HepG2 (cell line): ENCODE data around the gene NRG4. TPM values are rescaled to one million over a fixed set of nuclear protein-coding genes. Genes with fewer than 3 reads are reported as not detected.

Source experiments
- ATAC-seq: fragments of 200-7000 bp; cut with Tn5 transposase; 3 replicates; pipeline ENCODE4 v1.9.1; 2020; ENCODE audit warnings: mild to moderate bottlenecking, moderate library complexity
- BruUV-seq: library from RNA; stranded (reverse); fragments of 400-500 nt; replicated peaks from 2 replicates; lab custom pipeline; 2021; lab: Mats Ljungman, UMichigan
- CTCF ChIA-PET: fragments of 300-600 bp; formaldehyde crosslinking; extraction: SDS; loops from one replicate; lab custom pipeline; 2021; ENCODE audit warnings: low total read pairs, inconsistent platforms, low intra/inter-chr PET ratio; lab: Yijun Ruan, JAX
- POLR2A ChIA-PET: fragments of 350-600 bp; sonication (Branson Sonifier 250); formaldehyde crosslinking; loops from one replicate; lab custom pipeline; 2020; ENCODE audit warnings: antibody characterized with exemption, inconsistent platforms; lab: Yijun Ruan, JAX
- DNase-seq: peaks from one replicate; pipeline ENCODE4 v3.0.0-alpha.2; 2015; ENCODE audit warnings: low spot score
- FAIRE-seq: peaks from 3 replicates; lab custom pipeline; 2011; peaks lifted over from hg19 to GRCh38; lab: Jason Lieb, UNC
- H2AFZ ChIP-seq: one replicate; pipeline ENCODE4 v1.6.1; 2011; ENCODE audit warnings: low read length, inconsistent platforms
- H3K27ac ChIP-seq: fragments of 300-600 bp; 3 replicates; pipeline ENCODE4 v1.8.0; 2011; ENCODE audit warnings: mixed run types, mild to moderate bottlenecking, mixed read lengths, low read length, inconsistent platforms; ENCODE audit not compliant: insufficient read depth; ENCODE audit errors: extremely low read length
- H3K27me3 ChIP-seq, 2 experiments: fragments of 200-600 bp in 1 of 2; 2 replicates in 1 of 2; 3 replicates in 1 of 2; pipeline versions ENCODE4 v1.6.0 to v1.8.0; 2011; ENCODE audit warnings: low read length in 2 of 2, mild to moderate bottlenecking in 2 of 2, moderate library complexity in 2 of 2, inconsistent platforms in 1 of 2; ENCODE audit not compliant: insufficient read depth in 2 of 2, control insufficient read depth in 1 of 2
- H3K36me3 ChIP-seq, 2 experiments: fragments of 200-600 bp in 1 of 2; replicated peaks in 1 of 2; 2 replicates in 1 of 2; 3 replicates in 1 of 2; pipeline versions ENCODE4 v1.5.1 to v1.8.0; 2011; ENCODE audit warnings: low read length in 2 of 2, inconsistent platforms in 1 of 2; ENCODE audit not compliant: insufficient read depth in 2 of 2, control insufficient read depth in 1 of 2
- H3K4me1 ChIP-seq: 2 replicates; pipeline ENCODE4 v1.5.1; 2012; ENCODE audit warnings: low read length, inconsistent platforms; ENCODE audit not compliant: insufficient read depth
- H3K4me2 ChIP-seq: 2 replicates; pipeline ENCODE4 v1.6.0; 2011; ENCODE audit warnings: low read depth, low read length, inconsistent platforms
- H3K4me3 ChIP-seq, 3 experiments: fragments of 200-600 bp in 1 of 3; sonication (generic), shearing (Covaris generic) in 1 of 3; replicated peaks in 1 of 3; 2 replicates each; pipeline ENCODE4 v1.5.1; 2011 to 2016; ENCODE audit warnings: low read length in 3 of 3, inconsistent platforms in 2 of 3, low read depth in 2 of 3, mild to moderate bottlenecking in 2 of 3, control low read depth in 1 of 3, mixed read lengths in 1 of 3; ENCODE audit not compliant: insufficient read depth in 1 of 3
- H3K79me2 ChIP-seq: one replicate; pipeline ENCODE4 v1.6.1; 2011; ENCODE audit warnings: low read length, inconsistent platforms; ENCODE audit not compliant: insufficient read depth
- H3K9ac ChIP-seq: 2 replicates; pipeline ENCODE4 v1.6.0; 2011; ENCODE audit warnings: mild to moderate bottlenecking, low read depth, low read length, inconsistent platforms; ENCODE audit not compliant: insufficient read depth
- H3K9me3 ChIP-seq: 2 replicates; pipeline ENCODE4 v1.5.1; 2012; ENCODE audit warnings: mild to moderate bottlenecking, low read length
- H4K20me1 ChIP-seq: 2 replicates; pipeline ENCODE4 v1.6.0; 2011; ENCODE audit warnings: inconsistent platforms, mild to moderate bottlenecking, low read length, moderate library complexity; ENCODE audit not compliant: insufficient read depth
- EZH2 ChIP-seq: conservative IDR thresholded peaks from 2 replicates; pipeline ENCODE4 v1.6.1; 2012; ENCODE audit warnings: mild to moderate bottlenecking, low read depth, low read length, moderate library complexity
- FOXA1 ChIP-seq, 2 experiments: fragments of 450-650 bp in 1 of 2; sonication (generic) in 1 of 2; formaldehyde crosslinking in 1 of 2; IDR thresholded peaks; 2 replicates each; pipeline versions ENCODE4 v1.4.0 to v1.6.1; 2016 to 2020; ENCODE audit warnings: missing genetic modification reagents in 1 of 2
- GATAD1 ChIP-seq: IDR thresholded peaks from 2 replicates; pipeline ENCODE4 v1.6.1; 2016; ENCODE audit warnings: missing genetic modification reagents, missing compliant biosample characterization
- MEF2D ChIP-seq: sonication (generic); formaldehyde crosslinking; IDR thresholded peaks from 2 replicates; pipeline ENCODE4 v1.5.1; 2020; ENCODE audit warnings: mild to moderate bottlenecking, missing genetic modification reagents
- SAFB2 ChIP-seq: sonication (generic); formaldehyde crosslinking; IDR thresholded peaks from 2 replicates; pipeline ENCODE4 v1.5.1; 2020; ENCODE audit warnings: missing genetic modification reagents, low read depth, mild to moderate bottlenecking, borderline replicate concordance
- SOX5 ChIP-seq: IDR thresholded peaks from 2 replicates; pipeline ENCODE4 v1.6.1; 2016; ENCODE audit warnings: borderline replicate concordance
- ZFAT ChIP-seq: sonication (generic); formaldehyde crosslinking; conservative IDR thresholded peaks from 2 replicates; pipeline ENCODE4 v1.8.1; 2023; ENCODE audit warnings: missing genetic modification reagents, inconsistent platforms
- ZNF530 ChIP-seq: sonication (generic); formaldehyde crosslinking; IDR thresholded peaks from 2 replicates; pipeline ENCODE4 v1.5.0; 2020; ENCODE audit warnings: low read depth, mild to moderate bottlenecking, missing genetic modification reagents
- ZNF598 ChIP-seq: sonication (generic); formaldehyde crosslinking; IDR thresholded peaks from 2 replicates; pipeline ENCODE4 v1.5.1; 2020; ENCODE audit warnings: mild to moderate bottlenecking, missing genetic modification reagents, borderline replicate concordance
- ZNF629 ChIP-seq: sonication (generic); formaldehyde crosslinking; conservative IDR thresholded peaks from 2 replicates; pipeline ENCODE4 v1.5.0; 2020; ENCODE audit warnings: missing genetic modification reagents
- WGBS: methylation state at CpG from one replicate; pipeline ENCODE4 v1.1.6; 2017; ENCODE audit warnings: low lambda C conversion rate; 5-methylcytosine and 5-hydroxymethylcytosine counted together
- in situ Hi-C: cut with HindIII; loops from 2 replicates; pipeline ENCODE4 v1.10.0; 2017; ENCODE audit warnings: low pct_unique_long_range_greater_than_20kb; ENCODE audit not compliant: extremely low pct_ligation_motif_present
- intact Hi-C: fragments of 100-400 bp; cut with micrococcal nuclease; formaldehyde crosslinking; loops from one replicate; pipeline ENCODE4 v1.10.0; 2022; ENCODE audit not compliant: unreplicated experiment
- polyA plus RNA-seq, 8 experiments: library from polyadenylated mRNA; depleted of rRNA in 3 of 8; stranded (reverse) in 7 of 8; unstranded in 1 of 8; fragments of >200 nt; fragmentation: Illumina TruSeq in 4 of 8; extraction: Trizol in 4 of 8; gene quantifications; 2 replicates each; pipeline versions ENCODE4 v1.2.1 to v1.2.3, GENCODE V29; 2011 to 2016; ENCODE audit warnings: low read depth in 4 of 8, missing spikeins in 1 of 8, mixed read lengths in 1 of 8; ENCODE audit not compliant: insufficient read depth in 1 of 8
- total RNA-seq, 5 experiments: library from RNA; depleted of rRNA; stranded (reverse); fragments of >200 nt; fragmentation: Illumina TruSeq; extraction: Trizol; gene quantifications; 2 replicates each; pipeline ENCODE4 v1.2.3, GENCODE V29; 2016; ENCODE audit warnings: low read depth in 1 of 5
- TF ChIP-seq, protein P1 (sequence below): IDR thresholded peaks from 2 replicates; pipeline ENCODE4 v1.6.1; 2018; ENCODE audit warnings: missing genetic modification reagents
- TF ChIP-seq, protein P2 (sequence below): sonication (generic); formaldehyde crosslinking; conservative IDR thresholded peaks from 2 replicates; pipeline ENCODE4 v1.5.0; 2020; ENCODE audit warnings: missing genetic modification reagents

Gene NRG4
- total and polyA plus RNA-seq, 2 of the 13 experiments (the other 11 are each of a cell fraction or from before 2014, with no cell fraction given), result 0.01 TPM; not detected in 1

DNA sequence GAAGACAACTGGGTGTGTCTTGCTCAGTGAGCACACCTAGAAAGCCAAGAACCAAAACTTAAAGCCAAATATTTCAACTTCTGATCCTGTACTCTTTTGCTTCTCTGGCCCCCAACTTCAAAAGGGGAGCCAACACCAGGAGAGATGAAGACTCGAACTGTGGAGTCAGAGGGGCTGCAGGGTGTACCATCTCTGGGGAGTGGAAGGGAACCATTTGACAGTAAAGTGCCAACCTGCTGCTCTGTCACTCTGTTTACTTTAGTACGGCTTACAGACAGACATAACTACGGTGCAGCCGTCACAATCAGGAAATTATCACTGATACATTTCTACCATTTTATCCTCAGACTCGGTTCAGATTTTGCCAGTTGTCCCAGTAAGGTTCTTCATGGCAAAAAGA, 107.0 kb downstream of the NRG4 start:
- Histone ChIP-seq H3K9ac (peak overlapping the region; percentile 53; the same call in 1 of the 2 replicates), H3K9me3 (no peaks in the 10 kb centered on the region), H4K20me1 (peaks cover 4% of the 10 kb centered on the region; the same call in 1 of the 2 replicates), H3K4me3 (peak overlapping the region; percentile 14 to 57 (median 41); a peak in 5 of 6 replicates), H3K27me3 (no peaks in the 10 kb centered on the region; a peak in 1 of 5 replicates), H3K27ac (no peak overlapping the region), H3K79me2 (peaks cover 61% of the 10 kb centered on the region), H2AFZ (no peak overlapping the region), H3K4me2 (peak overlapping the region; percentile 66), H3K36me3 (peaks cover 6 to 17% of the 10 kb centered on the region in 2 experiments)
- in situ Hi-C loops (no loop called here), intact Hi-C loops (loop anchor here (10.0 kb wide), 1 partner anchor 60 kb away; the partner anchor contains the start of gene UBE2Q2)
- ChIA-PET CTCF (no interaction called here), POLR2A (no interaction called here)
- FAIRE-seq, result no peak
- no peak for DNase-seq
- no peak for TF ChIP-seq EZH2
- no peak for TF ChIP-seq ZFAT (CRISPR knock-in tag)
- TF ChIP-seq FOXA1 (IDR thresholded peaks at IDR 0.05), result no peak
- 0 out of 2 replicates have a peak, but pooled peaks have one; percentile 23 for TF ChIP-seq FOXA1 (CRISPR knock-in tag; IDR thresholded peaks at IDR 0.05)
- TF ChIP-seq, all 625 proteins: peak for 1
- peaks cover 44% of the 10 kb centered on the region for H3K4me1 ChIP-seq
- WGBS, result 39% methylated on average over 5 of the region's 5 CpGs
- BruUV-seq, result no TSS peak
- ATAC-seq, result no peak

- CTCF ChIA-PET, result no interaction called here
- BruUV-seq, result TSS peak; percentile 95
- DNase-seq (peak; percentile 82), ATAC-seq (peak; percentile 96), FAIRE-seq (peak; percentile 32)
- 4% methylated on average over 14 of the region's 63 CpGs for WGBS
- peak within 1 kb of the TSS; percentile 89 for H3K27ac ChIP-seq
- H3K9me3 ChIP-seq, result no peaks in the 10 kb centered on the region
- H3K4me1 ChIP-seq, result peaks cover 43% of the 10 kb centered on the region
- H3K4me2 ChIP-seq, result peak within 1 kb of the TSS; percentile 82
- peaks cover 45% of the 10 kb centered on the region for H3K79me2 ChIP-seq
- peaks cover 3 to 13% of the 10 kb centered on the region in 2 experiments; a peak in 4 of 5 replicates for H3K36me3 ChIP-seq
- H4K20me1 ChIP-seq, result no peaks in the 10 kb centered on the region; the same call in 1 of the 2 replicates
- intact Hi-C loops, result loop anchor here (2.0 to 10.0 kb wide), 2 partner anchors 19 to 59 kb away; partner anchors contain the start of gene UBE2Q2
- H3K4me3 ChIP-seq, result peak within 1 kb of the TSS; percentile 92 to 99 (median 97)
- no peaks in the 10 kb centered on the region; a peak in 1 of 5 replicates for H3K27me3 ChIP-seq
- POLR2A ChIA-PET, result interaction anchor here (0.7 to 2.2 kb wide), 6 partner anchors 12 to 450 kb away, joined by 3 to 8 read pairs (median 4); partner anchors contain the start of gene UBE2Q2
- in situ Hi-C loops, result no loop called here
- peak within 1 kb of the TSS; percentile 77 for H2AFZ ChIP-seq
- H3K9ac ChIP-seq, result peak within 1 kb of the TSS; percentile 95
- TF ChIP-seq, protein P1, sequence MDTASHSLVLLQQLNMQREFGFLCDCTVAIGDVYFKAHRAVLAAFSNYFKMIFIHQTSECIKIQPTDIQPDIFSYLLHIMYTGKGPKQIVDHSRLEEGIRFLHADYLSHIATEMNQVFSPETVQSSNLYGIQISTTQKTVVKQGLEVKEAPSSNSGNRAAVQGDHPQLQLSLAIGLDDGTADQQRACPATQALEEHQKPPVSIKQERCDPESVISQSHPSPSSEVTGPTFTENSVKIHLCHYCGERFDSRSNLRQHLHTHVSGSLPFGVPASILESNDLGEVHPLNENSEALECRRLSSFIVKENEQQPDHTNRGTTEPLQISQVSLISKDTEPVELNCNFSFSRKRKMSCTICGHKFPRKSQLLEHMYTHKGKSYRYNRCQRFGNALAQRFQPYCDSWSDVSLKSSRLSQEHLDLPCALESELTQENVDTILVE (CRISPR knock-in tag), result peak; percentile 85
- TF ChIP-seq ZNF598 (0 out of 2 replicates have a peak, but pooled peaks have one; percentile 40), GATAD1 (CRISPR knock-in tag) (peak; percentile 94), ZNF530 (CRISPR knock-in tag) (no peak), ZNF629 (peak; percentile 52), SAFB2 (peak; percentile 53; the same call in 1 of the 2 replicates), MEF2D (CRISPR knock-in tag) (peak; percentile 75), SOX5 (CRISPR knock-in tag) (peak; percentile 59; the same call in 1 of the 2 replicates)
- TF ChIP-seq, protein P2, sequence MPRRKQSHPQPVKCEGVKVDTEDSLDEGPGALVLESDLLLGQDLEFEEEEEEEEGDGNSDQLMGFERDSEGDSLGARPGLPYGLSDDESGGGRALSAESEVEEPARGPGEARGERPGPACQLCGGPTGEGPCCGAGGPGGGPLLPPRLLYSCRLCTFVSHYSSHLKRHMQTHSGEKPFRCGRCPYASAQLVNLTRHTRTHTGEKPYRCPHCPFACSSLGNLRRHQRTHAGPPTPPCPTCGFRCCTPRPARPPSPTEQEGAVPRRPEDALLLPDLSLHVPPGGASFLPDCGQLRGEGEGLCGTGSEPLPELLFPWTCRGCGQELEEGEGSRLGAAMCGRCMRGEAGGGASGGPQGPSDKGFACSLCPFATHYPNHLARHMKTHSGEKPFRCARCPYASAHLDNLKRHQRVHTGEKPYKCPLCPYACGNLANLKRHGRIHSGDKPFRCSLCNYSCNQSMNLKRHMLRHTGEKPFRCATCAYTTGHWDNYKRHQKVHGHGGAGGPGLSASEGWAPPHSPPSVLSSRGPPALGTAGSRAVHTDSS, result no peak
These were observed 108.6 kb downstream of the NRG4 start, which contains the start of gene FBXO22 for GRCh38 chr15:75903331-75904239. TSS of gene FBXO22 (plus strand) at chr15:75903878. CDS start at chr15:75903964, 86 bp downstream.
